MM.1S (cell line): ENCODE results near the gene RAI1.
"Not testable (repeated sequence)": the region's sequence is repeated elsewhere in the genome, so short reads cannot be mapped to it uniquely, and the experiment has no call there.

Experiments used
- DNase-seq: peaks from one replicate; pipeline ENCODE4 v3.0.0-alpha.2; 2015
- H2AFZ ChIP-seq: fragments of 300-600 bp; sonication (generic); 2 replicates; pipeline ENCODE4 v1.6.0; 2016; ENCODE audit warnings: antibody characterized with exemption, low read length
- H3F3A ChIP-seq: fragments of 300-600 bp; sonication (generic); 2 replicates; pipeline ENCODE4 v1.6.1; 2016; ENCODE audit warnings: mild to moderate bottlenecking, antibody characterized with exemption, low read length, moderate library complexity, mixed read lengths; ENCODE audit not compliant: insufficient read depth
- H3K27ac ChIP-seq: fragments of 300-600 bp; sonication (generic); 2 replicates; pipeline ENCODE4 v1.5.1; 2016; ENCODE audit warnings: mild to moderate bottlenecking, low read length
- H3K27me3 ChIP-seq: fragments of 300-600 bp; sonication (generic); replicated peaks from 2 replicates; pipeline ENCODE4 v1.6.0; 2016; ENCODE audit warnings: low read length; ENCODE audit not compliant: insufficient read depth
- H3K36me3 ChIP-seq: fragments of 300-600 bp; sonication (generic); replicated peaks from 2 replicates; pipeline ENCODE4 v1.6.1; 2016; ENCODE audit warnings: mild to moderate bottlenecking, low read length, mixed read lengths; ENCODE audit not compliant: insufficient read depth
- H3K4me1 ChIP-seq: fragments of 300-600 bp; sonication (generic); 2 replicates; pipeline ENCODE4 v1.6.1; 2016; ENCODE audit warnings: low read length, mixed read lengths
- H3K4me2 ChIP-seq: fragments of 300-600 bp; sonication (generic); 2 replicates; pipeline ENCODE4 v1.6.0; 2016; ENCODE audit warnings: low read depth, low read length
- H3K4me3 ChIP-seq: fragments of 300-600 bp; sonication (generic); 2 replicates; pipeline ENCODE4 v1.5.1; 2016; ENCODE audit warnings: low read length, mixed read lengths
- H3K79me2 ChIP-seq: fragments of 300-600 bp; sonication (generic); 2 replicates; pipeline ENCODE4 v1.6.1; 2016; ENCODE audit warnings: mixed run types, low read length, mixed read lengths
- H3K9ac ChIP-seq: fragments of 300-600 bp; sonication (generic); 2 replicates; pipeline ENCODE4 v1.6.1; 2016; ENCODE audit warnings: low read length, mixed read lengths
- H3K9me2 ChIP-seq: fragments of 300-600 bp; sonication (generic); replicated peaks from 2 replicates; pipeline ENCODE4 v1.6.1; 2016; ENCODE audit warnings: mild to moderate bottlenecking, low read length, mixed read lengths; ENCODE audit not compliant: insufficient read depth
- H3K9me3 ChIP-seq: fragments of 300-600 bp; sonication (generic); replicated peaks from 2 replicates; pipeline ENCODE4 v1.6.1; 2016; ENCODE audit warnings: mild to moderate bottlenecking, low read length, mixed read lengths; ENCODE audit not compliant: insufficient read depth
- H4K20me1 ChIP-seq: fragments of 300-600 bp; sonication (generic); 2 replicates; pipeline ENCODE4 v1.6.1; 2016; ENCODE audit warnings: mild to moderate bottlenecking, low read length, moderate library complexity, mixed read lengths; ENCODE audit not compliant: insufficient read depth
- EZH2 ChIP-seq: fragments of 300-600 bp; sonication (generic); optimal IDR thresholded peaks from 2 replicates; pipeline ENCODE3; 2017; ENCODE audit warnings: low read depth, mild to moderate bottlenecking, antibody characterized with exemption, low read length, mixed read lengths
- EZH2phosphoT487 ChIP-seq: fragments of 300-600 bp; sonication (generic); IDR thresholded peaks from 2 replicates; pipeline ENCODE4 v1.6.1; 2018; ENCODE audit warnings: antibody characterized with exemption, low read length
- TF ChIP-seq, protein P1 (sequence below): fragments of 300-600 bp; sonication (generic); IDR thresholded peaks from 2 replicates; pipeline ENCODE4 v1.5.1; 2016; ENCODE audit warnings: antibody characterized with exemption, low read length, mixed read lengths

RAI1 gene

DNA sequence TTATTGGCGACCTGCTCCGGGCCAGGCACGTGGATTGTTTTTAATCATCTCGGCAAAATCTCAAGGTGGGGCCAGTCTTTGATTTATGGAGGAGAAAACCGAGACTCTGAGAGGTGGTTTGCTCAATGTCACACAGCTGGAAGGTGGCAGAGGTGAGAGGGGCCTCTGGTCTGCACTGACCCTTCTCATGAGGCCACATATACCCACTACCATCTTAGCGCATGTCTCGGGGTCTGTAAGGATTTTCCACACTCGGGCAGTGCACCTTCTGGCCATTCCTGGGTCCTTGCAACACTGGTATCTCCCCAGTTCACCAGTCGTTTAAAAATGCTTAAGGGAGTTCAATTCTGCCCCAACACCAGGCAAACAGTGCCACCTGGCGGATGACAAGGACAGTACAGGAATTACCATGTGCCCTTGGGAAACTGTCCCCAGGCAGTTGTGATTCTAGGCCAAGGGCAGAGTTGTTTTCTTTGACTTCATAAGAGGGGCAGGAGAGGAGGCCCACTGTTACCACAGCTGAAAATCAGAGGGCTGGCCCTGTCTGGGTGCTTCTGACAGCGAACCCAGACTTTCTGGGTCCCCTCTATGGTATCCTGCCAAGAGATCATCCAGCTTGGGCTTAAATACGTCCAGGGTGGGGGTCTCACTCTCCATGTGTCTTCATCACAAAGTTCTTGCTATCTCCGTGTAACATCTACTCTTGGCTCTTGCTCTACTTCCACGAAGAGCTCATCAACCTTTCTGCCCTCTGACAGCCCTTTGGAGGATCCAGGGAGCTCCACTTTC, 39.4 kb upstream of the RAI1 start:
- H3K27ac ChIP-seq: no peak overlapping the region
- H3K4me2 ChIP-seq: no peak overlapping the region
- no peaks in the 10 kb centered on the region for H3K36me3 ChIP-seq
- H3K9me2 ChIP-seq: no peaks in the 10 kb centered on the region
- peak; percentile 73 for DNase-seq
- peak overlapping the region; percentile 44 for H2AFZ ChIP-seq
- TF ChIP-seq EZH2 (no peak), EZH2phosphoT487 (no peak)
- TF ChIP-seq, protein P1, sequence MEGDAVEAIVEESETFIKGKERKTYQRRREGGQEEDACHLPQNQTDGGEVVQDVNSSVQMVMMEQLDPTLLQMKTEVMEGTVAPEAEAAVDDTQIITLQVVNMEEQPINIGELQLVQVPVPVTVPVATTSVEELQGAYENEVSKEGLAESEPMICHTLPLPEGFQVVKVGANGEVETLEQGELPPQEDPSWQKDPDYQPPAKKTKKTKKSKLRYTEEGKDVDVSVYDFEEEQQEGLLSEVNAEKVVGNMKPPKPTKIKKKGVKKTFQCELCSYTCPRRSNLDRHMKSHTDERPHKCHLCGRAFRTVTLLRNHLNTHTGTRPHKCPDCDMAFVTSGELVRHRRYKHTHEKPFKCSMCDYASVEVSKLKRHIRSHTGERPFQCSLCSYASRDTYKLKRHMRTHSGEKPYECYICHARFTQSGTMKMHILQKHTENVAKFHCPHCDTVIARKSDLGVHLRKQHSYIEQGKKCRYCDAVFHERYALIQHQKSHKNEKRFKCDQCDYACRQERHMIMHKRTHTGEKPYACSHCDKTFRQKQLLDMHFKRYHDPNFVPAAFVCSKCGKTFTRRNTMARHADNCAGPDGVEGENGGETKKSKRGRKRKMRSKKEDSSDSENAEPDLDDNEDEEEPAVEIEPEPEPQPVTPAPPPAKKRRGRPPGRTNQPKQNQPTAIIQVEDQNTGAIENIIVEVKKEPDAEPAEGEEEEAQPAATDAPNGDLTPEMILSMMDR: peak; percentile 92
- H4K20me1 ChIP-seq: no peaks in the 10 kb centered on the region
- no peak overlapping the region for H3K4me3 ChIP-seq
- H3K9me3 ChIP-seq: no peaks in the 10 kb centered on the region
- H3K79me2 ChIP-seq: no peaks in the 10 kb centered on the region
- no peak overlapping the region for H3K9ac ChIP-seq
- no peaks in the 10 kb centered on the region for H3K4me1 ChIP-seq
- H3K27me3 ChIP-seq: no peaks in the 10 kb centered on the region
- H3F3A ChIP-seq: no peaks in the 10 kb centered on the region

DNA sequence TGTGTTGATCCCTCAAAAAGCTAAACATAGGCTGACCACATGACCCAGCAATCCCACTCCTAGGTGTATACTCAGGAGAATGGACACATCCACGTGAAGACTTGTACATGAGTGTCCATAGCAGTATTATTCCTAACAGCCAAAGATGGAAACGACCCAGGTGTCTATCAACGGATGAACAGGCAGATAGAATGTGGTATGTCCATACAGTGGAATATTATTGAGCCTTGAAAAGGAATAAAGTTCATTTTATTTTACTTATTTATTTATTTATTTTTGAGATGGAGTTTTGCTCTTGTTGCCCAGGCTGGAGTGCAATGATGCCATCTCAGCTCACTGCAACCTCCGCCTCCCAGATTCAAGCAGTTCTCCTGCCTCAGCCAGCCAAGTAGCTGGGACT, 36.1 kb upstream of the RAI1 start:
- H3K9me3 ChIP-seq, H3K27ac ChIP-seq, H3K27me3 ChIP-seq, DNase-seq, H3K9ac ChIP-seq, H3K4me3 ChIP-seq, H4K20me1 ChIP-seq, H3K9me2 ChIP-seq, H3K79me2 ChIP-seq, H2AFZ ChIP-seq, H3K36me3 ChIP-seq, H3K4me1 ChIP-seq, H3K4me2 ChIP-seq, H3F3A ChIP-seq: not testable (repeated sequence)

- no peak overlapping the region for H2AFZ ChIP-seq
Observed at GRCh38 chr17:17645961-17646360, 35.3 kb upstream of the RAI1 start.

More at GRCh38 chr17:17645961-17646360, 35.3 kb upstream of the RAI1 start:
- Histone ChIP-seq H3K4me2 (no peak overlapping the region), H3K4me1 (no peaks in the 10 kb centered on the region), H3K36me3 (no peaks in the 10 kb centered on the region), H3K9me2 (no peaks in the 10 kb centered on the region), H3K27ac (no peak overlapping the region), H3F3A (no peaks in the 10 kb centered on the region), H4K20me1 (no peaks in the 10 kb centered on the region), H3K9ac (no peak overlapping the region), H3K9me3 (no peaks in the 10 kb centered on the region), H3K79me2 (no peaks in the 10 kb centered on the region), H3K4me3 (no peak overlapping the region), H3K27me3 (no peaks in the 10 kb centered on the region)
- no peak for DNase-seq
- TF ChIP-seq, protein P1: no peak
- TF ChIP-seq EZH2phosphoT487: no peak
- TF ChIP-seq EZH2: no peak
